ENCODE data around the gene CAPN10.

The CAPN10 gene

GRCh38 chr2:240572141-240573031 lies 14.1 kb upstream of the CAPN10 start:
- Histone ChIP-seq H3K4me2 (ENCODE audit: low read length) (no peak overlapping the region), H3K18ac (ENCODE audit: low read length) (no peak overlapping the region), H3K79me1 (ENCODE audit: low read length) (no peaks in the 10 kb centered on the region), H3K4me1 (ENCODE audit: control insufficient read depth, low read depth, low read length) (no peaks in the 10 kb centered on the region), H2BK15ac (replicated peaks; ENCODE audit: low read depth) (no peak overlapping the region), H3K79me2 (ENCODE audit: control insufficient read depth, insufficient read depth, low read length) (no peaks in the 10 kb centered on the region), H2BK120ac (ENCODE audit: low read depth, low read length) (no peak overlapping the region), H3K27ac (ENCODE audit: low read depth, low read length) (no peak overlapping the region), H2BK5ac (ENCODE audit: low read length) (no peak overlapping the region), H3K36me3 (ENCODE audit: control insufficient read depth, insufficient read depth, low read length) (no peaks in the 10 kb centered on the region), H4K8ac (ENCODE audit: low read depth, low read length) (no peak overlapping the region), H3K23ac (ENCODE audit: low read length) (no peak overlapping the region), H3K27me3 (ENCODE audit: insufficient read depth, low read length, poor library complexity) (no peaks in the 10 kb centered on the region), H3K4ac (ENCODE audit: low read depth, low read length) (no peak overlapping the region), H3K9ac (ENCODE audit: low read length) (no peak overlapping the region), H3K56ac (ENCODE audit: low read length) (no peak overlapping the region), H3K4me3 (ENCODE audit: low read length) (no peak overlapping the region), H2AK5ac (ENCODE audit: low read length) (no peak overlapping the region), H4K5ac (ENCODE audit: low read length) (no peak overlapping the region)
- DNase-seq = no peak
- no CpG with 5 or more reads among the region's 30 CpGs for WGBS (ENCODE audit: extremely low coverage, insufficient coverage, low lambda C conversion rate)

- no peaks in the 10 kb centered on the region for H3K27me3 ChIP-seq (ENCODE audit: insufficient read depth, low read length, poor library complexity)
- H3K9ac ChIP-seq (ENCODE audit: low read length) = no peak overlapping the region
- H3K4ac ChIP-seq (ENCODE audit: low read depth, low read length) = no peak overlapping the region
- H3K27ac ChIP-seq (ENCODE audit: low read depth, low read length) = no peak overlapping the region
- no peak overlapping the region for H2BK5ac ChIP-seq (ENCODE audit: low read length)
- no peak overlapping the region for H2AK5ac ChIP-seq (ENCODE audit: low read length)
- no peak overlapping the region for H2BK120ac ChIP-seq (ENCODE audit: low read depth, low read length)
- WGBS (ENCODE audit: extremely low coverage, insufficient coverage, low lambda C conversion rate) = no CpG with 5 or more reads among the region's 20 CpGs
- H3K36me3 ChIP-seq (ENCODE audit: control insufficient read depth, insufficient read depth, low read length) = no peaks in the 10 kb centered on the region
- no peak for DNase-seq
- H3K18ac ChIP-seq (ENCODE audit: low read length) = no peak overlapping the region
- no peaks in the 10 kb centered on the region for H3K4me1 ChIP-seq (ENCODE audit: control insufficient read depth, low read depth, low read length)
- no peaks in the 10 kb centered on the region for H3K79me2 ChIP-seq (ENCODE audit: control insufficient read depth, insufficient read depth, low read length)
- no peak overlapping the region for H3K23ac ChIP-seq (ENCODE audit: low read length)
- no peak overlapping the region for H4K8ac ChIP-seq (ENCODE audit: low read depth, low read length)
- H2BK15ac ChIP-seq (replicated peaks; ENCODE audit: low read depth) = no peak overlapping the region
- no peak overlapping the region for H3K4me3 ChIP-seq (ENCODE audit: low read length)
- H4K5ac ChIP-seq (ENCODE audit: low read length) = no peak overlapping the region
- H3K79me1 ChIP-seq (ENCODE audit: low read length) = no peaks in the 10 kb centered on the region
- H3K56ac ChIP-seq (ENCODE audit: low read length) = no peak overlapping the region
- H3K4me2 ChIP-seq (ENCODE audit: low read length) = no peak overlapping the region
These were observed 13.4 kb upstream of the CAPN10 start for GRCh38 chr2:240573071-240573515.

GRCh38 chr2:240573516-240574385 lies 12.8 kb upstream of the CAPN10 start:
- no CpG with 5 or more reads among the region's 37 CpGs for WGBS (ENCODE audit: extremely low coverage, insufficient coverage, low lambda C conversion rate)
- no peak overlapping the region for H3K4ac ChIP-seq (ENCODE audit: low read depth, low read length)
- H3K23ac ChIP-seq (ENCODE audit: low read length) = no peak overlapping the region
- no peak overlapping the region for H3K56ac ChIP-seq (ENCODE audit: low read length)
- no peaks in the 10 kb centered on the region for H3K27me3 ChIP-seq (ENCODE audit: insufficient read depth, low read length, poor library complexity)
- no peak overlapping the region for H3K4me2 ChIP-seq (ENCODE audit: low read length)
- no peak overlapping the region for H3K18ac ChIP-seq (ENCODE audit: low read length)
- no peak overlapping the region for H4K8ac ChIP-seq (ENCODE audit: low read depth, low read length)
- H2BK5ac ChIP-seq (ENCODE audit: low read length) = no peak overlapping the region
- no peak overlapping the region for H2BK15ac ChIP-seq (replicated peaks; ENCODE audit: low read depth)
- H2AK5ac ChIP-seq (ENCODE audit: low read length) = no peak overlapping the region
- H3K36me3 ChIP-seq (ENCODE audit: control insufficient read depth, insufficient read depth, low read length) = no peaks in the 10 kb centered on the region
- DNase-seq = no peak
- H3K4me1 ChIP-seq (ENCODE audit: control insufficient read depth, low read depth, low read length) = no peaks in the 10 kb centered on the region
- H3K79me1 ChIP-seq (ENCODE audit: low read length) = no peaks in the 10 kb centered on the region
- H3K9ac ChIP-seq (ENCODE audit: low read length) = no peak overlapping the region
- no peak overlapping the region for H3K4me3 ChIP-seq (ENCODE audit: low read length)
- H4K5ac ChIP-seq (ENCODE audit: low read length) = no peak overlapping the region
- no peak overlapping the region for H2BK120ac ChIP-seq (ENCODE audit: low read depth, low read length)
- H3K79me2 ChIP-seq (ENCODE audit: control insufficient read depth, insufficient read depth, low read length) = no peaks in the 10 kb centered on the region
- H3K27ac ChIP-seq (ENCODE audit: low read depth, low read length) = no peak overlapping the region

- DNase-seq = no peak
- Histone ChIP-seq H3K9ac (ENCODE audit: low read length) (no peak overlapping the region), H3K18ac (ENCODE audit: low read length) (no peak overlapping the region), H2BK5ac (ENCODE audit: low read length) (no peak overlapping the region), H4K8ac (ENCODE audit: low read depth, low read length) (no peak overlapping the region), H3K4me1 (ENCODE audit: control insufficient read depth, low read depth, low read length) (no peaks in the 10 kb centered on the region), H2BK120ac (ENCODE audit: low read depth, low read length) (no peak overlapping the region), H3K27ac (ENCODE audit: low read depth, low read length) (no peak overlapping the region), H3K79me2 (ENCODE audit: control insufficient read depth, insufficient read depth, low read length) (no peaks in the 10 kb centered on the region), H4K5ac (ENCODE audit: low read length) (no peak overlapping the region), H3K36me3 (ENCODE audit: control insufficient read depth, insufficient read depth, low read length) (no peaks in the 10 kb centered on the region), H3K56ac (ENCODE audit: low read length) (no peak overlapping the region), H2AK5ac (ENCODE audit: low read length) (no peak overlapping the region), H3K23ac (ENCODE audit: low read length) (no peak overlapping the region), H3K4me3 (ENCODE audit: low read length) (no peak overlapping the region), H3K79me1 (ENCODE audit: low read length) (no peaks in the 10 kb centered on the region), H2BK15ac (replicated peaks; ENCODE audit: low read depth) (no peak overlapping the region), H3K27me3 (ENCODE audit: insufficient read depth, low read length, poor library complexity) (no peaks in the 10 kb centered on the region), H3K4ac (ENCODE audit: low read depth, low read length) (no peak overlapping the region), H3K4me2 (ENCODE audit: low read length) (no peak overlapping the region)
- no CpG with 5 or more reads among the region's 21 CpGs for WGBS (ENCODE audit: extremely low coverage, insufficient coverage, low lambda C conversion rate)
These were observed 12.0 kb upstream of the CAPN10 start for GRCh38 chr2:240574386-240575100.

- Histone ChIP-seq H4K5ac (ENCODE audit: low read length) (no peak overlapping the region), H3K27ac (ENCODE audit: low read depth, low read length) (no peak overlapping the region), H2BK5ac (ENCODE audit: low read length) (no peak overlapping the region), H3K79me1 (ENCODE audit: low read length) (no peaks in the 10 kb centered on the region), H3K9ac (ENCODE audit: low read length) (no peak overlapping the region), H3K56ac (ENCODE audit: low read length) (no peak overlapping the region), H3K4me2 (ENCODE audit: low read length) (no peak overlapping the region), H3K36me3 (ENCODE audit: control insufficient read depth, insufficient read depth, low read length) (no peaks in the 10 kb centered on the region), H4K8ac (ENCODE audit: low read depth, low read length) (no peak overlapping the region), H2BK15ac (replicated peaks; ENCODE audit: low read depth) (no peak overlapping the region), H2AK5ac (ENCODE audit: low read length) (no peak overlapping the region), H3K27me3 (ENCODE audit: insufficient read depth, low read length, poor library complexity) (no peaks in the 10 kb centered on the region), H3K4ac (ENCODE audit: low read depth, low read length) (no peak overlapping the region), H3K4me1 (ENCODE audit: control insufficient read depth, low read depth, low read length) (no peaks in the 10 kb centered on the region), H3K18ac (ENCODE audit: low read length) (no peak overlapping the region), H3K79me2 (ENCODE audit: control insufficient read depth, insufficient read depth, low read length) (no peaks in the 10 kb centered on the region), H3K4me3 (ENCODE audit: low read length) (no peak overlapping the region), H2BK120ac (ENCODE audit: low read depth, low read length) (no peak overlapping the region), H3K23ac (ENCODE audit: low read length) (no peak overlapping the region)
- DNase-seq = no peak
- no CpG with 5 or more reads among the region's 23 CpGs for WGBS (ENCODE audit: extremely low coverage, insufficient coverage, low lambda C conversion rate)
These were observed 11.2 kb upstream of the CAPN10 start for GRCh38 chr2:240575101-240575965.
